K562 (cell line): ENCODE measurements around the gene ATP5PB. TPM values are rescaled to one million over a fixed set of nuclear protein-coding genes. Genes with fewer than 3 reads are reported as not detected.

Experiments
- AFF4 ChIP-seq: sonication (generic); formaldehyde crosslinking; IDR thresholded peaks from 2 replicates; pipeline ENCODE4 v1.8.0; 2023; ENCODE audit warnings: mild to moderate bottlenecking, missing genetic modification reagents
- ARNT ChIP-seq, 2 experiments: fragments of 450-650 bp; IDR thresholded peaks; 2 replicates each; pipeline ENCODE4 v1.6.1; 2016; ENCODE audit warnings: mild to moderate bottlenecking in 1 of 2
- BDP1 ChIP-seq: IDR thresholded peaks from 3 replicates; pipeline ENCODE4 v1.6.1; 2011; ENCODE audit not compliant: insufficient read length, insufficient read depth
- ID3 ChIP-seq, 2 experiments: fragments of 250-450 bp in 1 of 2; fragments of 450-650 bp in 1 of 2; sonication (Bioruptor Pico) in 1 of 2; IDR thresholded peaks; 2 replicates each; pipeline versions ENCODE4 v1.6.1 to v1.8.0; 2016 to 2021; ENCODE audit warnings: mild to moderate bottlenecking in 2 of 2, moderate library complexity in 2 of 2, missing compliant biosample characterization in 1 of 2, missing genetic modification characterization in 1 of 2
- KAT2B ChIP-seq: IDR thresholded peaks from one replicate; pipeline ENCODE4 v1.6.1; 2012; ENCODE audit warnings: low read depth, mild to moderate bottlenecking, control low read depth, inconsistent platforms, low read length, moderate library complexity
- L3MBTL2 ChIP-seq: fragments of 450-650 bp; IDR thresholded peaks from 2 replicates; pipeline ENCODE4 v1.6.1; 2016; ENCODE audit warnings: mild to moderate bottlenecking, moderate library complexity
- MNT ChIP-seq, 2 experiments: fragments of 450-650 bp; conservative IDR thresholded peaks; 2 replicates each; pipeline ENCODE4 v1.6.1; 2017; ENCODE audit warnings: mild to moderate bottlenecking in 2 of 2, moderate library complexity in 2 of 2
- MTA3 ChIP-seq: fragments of 450-650 bp; formaldehyde crosslinking; IDR thresholded peaks from 2 replicates; pipeline ENCODE4 v1.6.1; 2017; ENCODE audit warnings: mild to moderate bottlenecking, borderline replicate concordance
- NFXL1 ChIP-seq: fragments of 450-650 bp; formaldehyde crosslinking; IDR thresholded peaks from 2 replicates; pipeline ENCODE4 v1.4.0; 2021; ENCODE audit warnings: mild to moderate bottlenecking
- OTX1 ChIP-seq: fragments of 450-650 bp; formaldehyde crosslinking; IDR thresholded peaks from 2 replicates; pipeline ENCODE4 v1.4.0; 2022; ENCODE audit warnings: mild to moderate bottlenecking
- PBX2 ChIP-seq, 2 experiments: IDR thresholded peaks in 1 of 2; conservative IDR thresholded peaks in 1 of 2; 2 replicates each; pipeline ENCODE4 v1.6.1; 2016; ENCODE audit warnings: low read depth in 2 of 2, mild to moderate bottlenecking in 1 of 2, missing compliant biosample characterization in 1 of 2, missing genetic modification characterization in 1 of 2, moderate library complexity in 1 of 2
- POLR3G ChIP-seq: IDR thresholded peaks from 2 replicates; pipeline ENCODE4 v1.6.1; 2011; ENCODE audit not compliant: insufficient read length, insufficient replicate concordance; ENCODE audit errors: extremely low read depth
- PTTG1 ChIP-seq: fragments of 450-650 bp; IDR thresholded peaks from 2 replicates; pipeline ENCODE4 v1.6.1; 2016; ENCODE audit warnings: low read depth, mild to moderate bottlenecking, missing genetic modification characterization, missing compliant biosample characterization
- RBM39 ChIP-seq: fragments of 200-400 bp; formaldehyde crosslinking; optimal IDR thresholded peaks from 2 replicates; pipeline ENCODE3; 2018; ENCODE audit warnings: low read depth, low read length
- SMAD4 ChIP-seq: fragments of 250-450 bp; sonication (Bioruptor Pico); conservative IDR thresholded peaks from 2 replicates; pipeline ENCODE4 v1.8.0; 2021; ENCODE audit warnings: inconsistent platforms, mild to moderate bottlenecking, moderate library complexity
- U2AF1 ChIP-seq: fragments of 200-400 bp; formaldehyde crosslinking; optimal IDR thresholded peaks from 2 replicates; pipeline ENCODE3; 2017; ENCODE audit warnings: mild to moderate bottlenecking, low read depth, low read length, moderate library complexity
- USF2 ChIP-seq: sonication (generic); formaldehyde crosslinking; IDR thresholded peaks from 2 replicates; pipeline ENCODE4 v1.5.0; 2020; ENCODE audit warnings: missing genetic modification reagents
- ZFP36 ChIP-seq: fragments of 150-350 bp; IDR thresholded peaks from 2 replicates; pipeline ENCODE4 v1.6.1; 2018; ENCODE audit warnings: low read length, low read depth; ENCODE audit not compliant: partially characterized antibody
- polyA plus RNA-seq, 8 experiments: library from polyadenylated mRNA; depleted of rRNA in 4 of 8; stranded (reverse) in 5 of 8; unstranded in 3 of 8; fragments of >200 nt; fragmentation: Nextera tagmentation in 2 of 8; fragmentation: Illumina TruSeq in 1 of 8; extraction: Ambion mirVana in 2 of 8; extraction: Trizol in 1 of 8; gene quantifications; 2 replicates each; pipeline versions ENCODE4 v1.2.1 to v1.2.3, GENCODE V29; 2011 to 2014; ENCODE audit warnings: inconsistent platforms in 1 of 8, missing spikeins in 1 of 8
- total RNA-seq, 7 experiments: library from RNA; depleted of rRNA in 6 of 7; stranded (reverse); fragments of >200 nt in 6 of 7; fragmentation: Illumina TruSeq in 2 of 7; extraction: Trizol in 2 of 7; gene quantifications; 2 replicates each; pipeline versions ENCODE4 v1.2.1 to v1.2.3, GENCODE V29; 2011 to 2021; ENCODE audit warnings: low replicate concordance in 1 of 7

ATP5PB gene
- total and polyA plus RNA-seq, 9 of the 15 experiments (the other 6 are each of a cell fraction or from before 2014, with no cell fraction given), result 651 to 2,735 (median 1,061) TPM

GRCh38 chr1:111476761-111477309 is 27.6 kb downstream of the ATP5PB start (continued):
- no peak for TF ChIP-seq AFF4
- TF ChIP-seq MNT (conservative IDR thresholded peaks at IDR 0.05), result no peak
- no peak for TF ChIP-seq POLR3G
- TF ChIP-seq L3MBTL2, result peak; percentile 55
- 0 out of 2 replicates have a peak, but pooled peaks have one; percentile 21 for TF ChIP-seq SMAD4 (CRISPR knock-in tag)
- peak; percentile 68; the same call in 1 of the 2 replicates for TF ChIP-seq OTX1 (CRISPR knock-in tag)
- no peak for TF ChIP-seq PTTG1
- no peak for TF ChIP-seq U2AF1
- TF ChIP-seq PBX2 (CRISPR knock-in tag; IDR thresholded peaks at IDR 0.05; ENCODE audit: low read depth), result no peak
- TF ChIP-seq PBX2 (tag; conservative IDR thresholded peaks at IDR 0.05; ENCODE audit: low read depth), result peak; percentile 90
- no peak for TF ChIP-seq MTA3
- TF ChIP-seq BDP1, result no peak
- TF ChIP-seq RBM39, result no peak
- TF ChIP-seq ARNT (IDR thresholded peaks at IDR 0.05), result no peak
- TF ChIP-seq USF2 (CRISPR knock-in tag), result peak; percentile 79
- no peak for TF ChIP-seq KAT2B
- no peak for TF ChIP-seq ID3 (CRISPR knock-in tag; IDR thresholded peaks at IDR 0.05)
- TF ChIP-seq ID3 (tag; IDR thresholded peaks at IDR 0.05), result no peak
- TF ChIP-seq ZFP36, result no peak
- no peak for TF ChIP-seq NFXL1 (CRISPR knock-in tag)
